CD4-positive, CD25-positive, alpha-beta regulatory T cell (primary cell): Measurements from ENCODE around the gene PALM. TPM values are rescaled to one million over a fixed set of nuclear protein-coding genes. Genes with fewer than 3 reads are reported as not detected.

Experiments used
- ATAC-seq, 2 donors: fragments of 150-1000 bp; cut with Tn5 transposase; one replicate each; pipeline ENCODE4 v1.10.0; 2021; ENCODE audit warnings: low read depth in 2 of 2, moderate number of reproducible peaks in 2 of 2, moderate library complexity in 1 of 2
- DNase-seq, 3 donors: peaks; one replicate each; pipeline versions ENCODE4 v3.0.0 to v3.0.0-alpha.2; 2012 to 2022; ENCODE audit warnings: mixed read lengths in 1 of 3
- H3K27ac ChIP-seq: one replicate; pipeline ENCODE4 v1.7.0; 2013; ENCODE audit warnings: mild to moderate bottlenecking, low read length; ENCODE audit not compliant: insufficient read depth, poor library complexity, severe bottlenecking
- H3K27me3 ChIP-seq: one replicate; pipeline ENCODE4 v1.7.0; 2013; ENCODE audit warnings: low read length; ENCODE audit not compliant: control insufficient read depth, insufficient read depth
- H3K36me3 ChIP-seq: one replicate; pipeline ENCODE4 v1.7.0; 2013; ENCODE audit warnings: mild to moderate bottlenecking, low read length, moderate library complexity; ENCODE audit not compliant: control insufficient read depth, insufficient read depth
- H3K4me1 ChIP-seq: 2 replicates; pipeline ENCODE4 v1.7.0; 2013; ENCODE audit warnings: mild to moderate bottlenecking, low read length; ENCODE audit not compliant: insufficient read depth, control insufficient read depth, poor library complexity, severe bottlenecking
- H3K4me3 ChIP-seq: one replicate; pipeline ENCODE4 v1.7.0; 2013; ENCODE audit warnings: low read depth, mild to moderate bottlenecking, low read length, moderate library complexity
- H3K9me3 ChIP-seq, 2 experiments: 1 replicate in 1 of 2; 2 replicates in 1 of 2; pipeline ENCODE4 v1.7.0; 2013; ENCODE audit warnings: low read length in 2 of 2, mild to moderate bottlenecking in 1 of 2, moderate library complexity in 1 of 2; ENCODE audit not compliant: control insufficient read depth in 2 of 2
- H3K27ac Mint-ChIP-seq, 3 donors: one replicate each; pipeline ENCODE4 v1.8.0; 2020 to 2022; ENCODE audit warnings: mild to moderate bottlenecking in 3 of 3, mixed read lengths in 3 of 3, moderate library complexity in 2 of 3
- H3K27me3 Mint-ChIP-seq: one replicate; pipeline ENCODE4 v1.8.0; 2022; ENCODE audit warnings: mild to moderate bottlenecking, mixed read lengths
- H3K36me3 Mint-ChIP-seq: one replicate; pipeline ENCODE4 v1.8.0; 2020; ENCODE audit warnings: mixed read lengths
- H3K4me1 Mint-ChIP-seq, 4 donors: one replicate each; pipeline ENCODE4 v1.8.0; 2020 to 2022; ENCODE audit warnings: mixed read lengths in 4 of 4, mild to moderate bottlenecking in 1 of 4
- H3K4me3 Mint-ChIP-seq, 4 donors: one replicate each; pipeline ENCODE4 v1.8.0; 2020 to 2022; ENCODE audit warnings: mild to moderate bottlenecking in 4 of 4, mixed read lengths in 4 of 4, moderate library complexity in 3 of 4
- H3K9me3 Mint-ChIP-seq, 7 donors: one replicate each; pipeline ENCODE4 v1.8.0; 2020 to 2022; ENCODE audit warnings: mixed read lengths in 7 of 7, mild to moderate bottlenecking in 3 of 7, moderate library complexity in 2 of 7
- polyA plus RNA-seq, 4 donors: library from polyadenylated mRNA; unstranded; fragments of 300-500 nt; fragmentation: Illumina TruSeq; gene quantifications; one replicate each; pipeline ENCODE4 v1.2.3, GENCODE V29; 2021
- total RNA-seq: library from RNA; stranded (reverse); gene quantifications from one replicate; pipeline ENCODE4 v1.2.3, GENCODE V29; 2022

The PALM gene
- total and polyA plus RNA-seq, 5 donors from 2014 or later, result not detected

- Mint-ChIP-seq H3K9me3 (no peaks in the 10 kb centered on the region), H3K4me1 (peaks cover 0 to 35% (median 17%) of the 10 kb centered on the region in 4 donors), H3K27ac (peak within 1 kb of the TSS; percentile 75 to 94 (median 93))
These were observed 88.2 kb downstream of the PALM start, which contains the start of gene PTBP1 for GRCh38 chr19:796692-797527. PTBP1 (plus strand) TSS chr19:797452; CDS start chr19:797498, 46 bp downstream.

More at GRCh38 chr19:796692-797527, 88.2 kb downstream of the PALM start, which contains the start of gene PTBP1:
- Histone ChIP-seq H3K4me1 (peaks cover 43% of the 10 kb centered on the region), H3K27me3 (no peaks in the 10 kb centered on the region), H3K4me3 (peak within 1 kb of the TSS; percentile 79), H3K9me3 (no peaks in the 10 kb centered on the region), H3K36me3 (peaks cover 5% of the 10 kb centered on the region), H3K27ac (peak within 1 kb of the TSS; percentile 80)
- ATAC-seq, result peak; percentile 84 to 86
- H3K27me3 Mint-ChIP-seq, result peaks cover 4% of the 10 kb centered on the region
- peak within 1 kb of the TSS; percentile 82 to 96 (median 92) for H3K4me3 Mint-ChIP-seq
- peak; percentile 99 to 100 (median 100) for DNase-seq
- H3K36me3 Mint-ChIP-seq, result peaks cover 13% of the 10 kb centered on the region

Other genes with a start within 250 kb of the PALM start
- not detected for gene SHC2, start 247.9 kb upstream of the PALM start, total RNA-seq
- gene SHC2, start 247.9 kb upstream of the PALM start, polyA plus RNA-seq, result not detected
- gene MADCAM1, start 212.4 kb upstream of the PALM start, total RNA-seq, result 0.52 TPM
- under 1 TPM in 3 of 4 donors, not detected in 1; 0.16 to 0.33 (median 0.31) TPM for gene MADCAM1, start 212.4 kb upstream of the PALM start, polyA plus RNA-seq
- 19.3 TPM for gene TPGS1, start 201.4 kb upstream of the PALM start, total RNA-seq
- 10 to 100 TPM; 18.2 to 44.4 (median 37.3) TPM for gene TPGS1, start 201.4 kb upstream of the PALM start, polyA plus RNA-seq
- gene CDC34, start 177.2 kb upstream of the PALM start, total RNA-seq, result 39.2 TPM
- gene CDC34, start 177.2 kb upstream of the PALM start, polyA plus RNA-seq, result 10 to 100 TPM; 32.2 to 37.8 (median 34.8) TPM
- gene GZMM, start 164.9 kb upstream of the PALM start, total RNA-seq, result 38.3 TPM
- 100 to 1,000 TPM in 1 of 4 donors, 10 to 100 TPM in 3; 61.5 to 124 (median 90.0) TPM for gene GZMM, start 164.9 kb upstream of the PALM start, polyA plus RNA-seq
- gene BSG, start 136.3 kb upstream of the PALM start, total RNA-seq, result 132 TPM
- 100 to 1,000 TPM; 282 to 338 (median 300) TPM for gene BSG, start 136.3 kb upstream of the PALM start, polyA plus RNA-seq
- 1.2 TPM for gene HCN2, start 119.1 kb upstream of the PALM start, total RNA-seq
- not detected for gene HCN2, start 119.1 kb upstream of the PALM start, polyA plus RNA-seq
- 62.9 TPM for gene POLRMT, start 75.4 kb upstream of the PALM start, total RNA-seq
- 10 to 100 TPM; 25.4 to 38.1 (median 34.1) TPM for gene POLRMT, start 75.4 kb upstream of the PALM start, polyA plus RNA-seq
- gene FGF22, start 69.1 kb upstream of the PALM start, total RNA-seq, result 0.81 TPM
- under 1 TPM in 1 of 4 donors, not detected in 3; 0.17 TPM for gene FGF22, start 69.1 kb upstream of the PALM start, polyA plus RNA-seq
- gene RNF126, start 45.7 kb upstream of the PALM start, total RNA-seq, result 124 TPM
- gene RNF126, start 45.7 kb upstream of the PALM start, polyA plus RNA-seq, result 10 to 100 TPM; 57.2 to 80.8 (median 76.9) TPM
- 0.64 TPM for gene FSTL3, start 32.5 kb upstream of the PALM start, total RNA-seq
- 1 to 10 TPM in 1 of 4 donors, under 1 TPM in 3; 0.55 to 2.1 (median 0.71) TPM for gene FSTL3, start 32.5 kb upstream of the PALM start, polyA plus RNA-seq
- gene PRSS57, start 13.5 kb upstream of the PALM start, total RNA-seq, result 3.3 TPM
- gene PRSS57, start 13.5 kb upstream of the PALM start, polyA plus RNA-seq, result not detected
- gene MISP, start 42.2 kb downstream of the PALM start, total RNA-seq, result not detected
- not detected for gene MISP, start 42.2 kb downstream of the PALM start, polyA plus RNA-seq
- 308 TPM for gene PTBP1, start 88.5 kb downstream of the PALM start, total RNA-seq
- 100 to 1,000 TPM; 108 to 132 (median 126) TPM for gene PTBP1, start 88.5 kb downstream of the PALM start, polyA plus RNA-seq
- not detected for gene PLPPR3, start 113.0 kb downstream of the PALM start, total RNA-seq
- not detected for gene PLPPR3, start 113.0 kb downstream of the PALM start, polyA plus RNA-seq
- 0.59 TPM for gene AZU1, start 118.9 kb downstream of the PALM start, total RNA-seq
- gene AZU1, start 118.9 kb downstream of the PALM start, polyA plus RNA-seq, result not detected
- gene PRTN3, start 132.1 kb downstream of the PALM start, total RNA-seq, result not detected
- gene PRTN3, start 132.1 kb downstream of the PALM start, polyA plus RNA-seq, result not detected
- gene ELANE, start 143.4 kb downstream of the PALM start, total RNA-seq, result not detected
- not detected for gene ELANE, start 143.4 kb downstream of the PALM start, polyA plus RNA-seq
- gene CFD, start 150.7 kb downstream of the PALM start, total RNA-seq, result 1.9 TPM
- gene CFD, start 150.7 kb downstream of the PALM start, polyA plus RNA-seq, result 1 to 10 TPM; 2.0 to 6.4 (median 2.5) TPM
- 71.5 TPM for gene MED16, start 184.3 kb downstream of the PALM start, total RNA-seq
- gene MED16, start 184.3 kb downstream of the PALM start, polyA plus RNA-seq, result 10 to 100 TPM; 61.9 to 91.7 (median 81.4) TPM
- gene RNU6-9, start 184.5 kb downstream of the PALM start, total RNA-seq, result not detected
- gene RNU6-9, start 184.5 kb downstream of the PALM start, polyA plus RNA-seq, result not detected
- 266 TPM for gene R3HDM4, start 204.3 kb downstream of the PALM start, total RNA-seq
- gene R3HDM4, start 204.3 kb downstream of the PALM start, polyA plus RNA-seq, result 100 to 1,000 TPM; 249 to 283 (median 267) TPM
- 0.86 TPM for gene KISS1R, start 208.4 kb downstream of the PALM start, total RNA-seq
- gene KISS1R, start 208.4 kb downstream of the PALM start, polyA plus RNA-seq, result 1 to 10 TPM in 1 of 4 donors, under 1 TPM in 2, not detected in 1; 0.21 to 1.2 (median 0.48) TPM
- gene ARID3A, start 217.1 kb downstream of the PALM start, total RNA-seq, result 14.4 TPM
- 1 to 10 TPM in 2 of 4 donors, under 1 TPM in 2; 0.63 to 1.4 (median 0.99) TPM for gene ARID3A, start 217.1 kb downstream of the PALM start, polyA plus RNA-seq